HG03135 (cell line): ENCODE results near the gene KHNYN.
"Not testable (repeated sequence)": the region's sequence is repeated elsewhere in the genome, so short reads cannot be mapped to it uniquely, and the experiment has no call there.

Source experiments
- ATAC-seq: cut with Tn5 transposase; IDR thresholded peaks from one replicate; pipeline ENCODE4 v1.9.1; 2021; ENCODE audit warnings: mild to moderate bottlenecking, moderate library complexity; ENCODE audit not compliant: unreplicated experiment

Gene KHNYN

DNA sequence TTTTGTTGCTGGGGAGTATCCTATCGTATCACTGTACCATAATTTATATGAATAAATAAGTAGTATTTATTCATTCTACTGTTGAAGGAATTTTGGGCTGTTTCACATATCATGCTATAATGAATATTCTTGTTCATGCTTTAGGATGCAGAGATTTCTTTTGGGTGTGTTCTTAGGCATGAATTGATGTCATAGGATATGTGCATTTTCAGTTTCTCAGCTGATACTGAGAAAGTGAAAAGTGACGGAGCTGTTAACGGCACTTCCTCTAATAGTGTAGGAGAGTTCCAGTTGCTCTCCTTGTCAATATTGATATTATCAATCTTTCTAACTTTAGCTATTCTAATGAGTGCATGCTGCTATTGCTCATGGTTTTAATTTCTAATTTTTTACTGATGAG lies 36.1 kb downstream of the KHNYN start:
- no peak for ATAC-seq

DNA sequence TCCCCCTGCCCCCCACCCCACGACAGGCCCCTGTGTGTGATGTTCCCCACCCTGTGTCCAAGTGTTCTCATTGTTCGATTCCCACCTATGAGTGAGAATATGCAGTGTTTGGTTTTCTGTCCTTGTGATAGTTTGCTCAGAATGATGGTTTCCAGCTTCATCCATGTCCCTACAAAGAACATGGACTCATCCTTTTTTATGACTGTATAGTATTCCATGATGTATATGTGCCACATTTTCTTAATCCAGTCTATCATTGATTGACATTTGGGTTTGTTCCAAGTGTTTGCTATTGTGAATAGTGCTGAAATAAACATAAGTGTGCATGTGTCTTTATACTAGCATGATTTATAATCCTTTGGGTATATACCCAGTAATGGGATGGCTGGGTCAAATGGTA lies 40.7 kb downstream of the KHNYN start:
- ATAC-seq = not testable (repeated sequence)

DNA sequence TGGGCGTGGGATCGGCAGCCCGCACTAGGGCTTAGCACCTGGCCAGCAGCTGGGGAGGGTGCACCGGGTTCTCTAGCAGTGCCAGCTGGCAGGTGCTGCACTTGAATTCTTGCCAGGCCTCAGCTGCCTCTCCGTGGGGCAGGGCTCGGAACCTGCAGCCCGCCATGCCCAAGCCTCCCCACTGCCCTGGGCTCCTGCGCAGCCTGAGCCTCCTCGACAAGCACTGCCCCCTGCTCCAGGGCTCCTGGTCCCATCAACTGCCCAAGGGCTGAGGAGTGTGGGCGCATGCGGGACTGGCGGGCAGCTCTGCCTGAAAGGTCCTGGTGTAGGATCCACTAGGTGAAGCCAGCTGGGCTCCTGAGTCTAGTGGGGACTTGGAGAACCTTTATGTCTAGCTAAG lies 43.5 kb downstream of the KHNYN start:
- ATAC-seq = no peak

DNA sequence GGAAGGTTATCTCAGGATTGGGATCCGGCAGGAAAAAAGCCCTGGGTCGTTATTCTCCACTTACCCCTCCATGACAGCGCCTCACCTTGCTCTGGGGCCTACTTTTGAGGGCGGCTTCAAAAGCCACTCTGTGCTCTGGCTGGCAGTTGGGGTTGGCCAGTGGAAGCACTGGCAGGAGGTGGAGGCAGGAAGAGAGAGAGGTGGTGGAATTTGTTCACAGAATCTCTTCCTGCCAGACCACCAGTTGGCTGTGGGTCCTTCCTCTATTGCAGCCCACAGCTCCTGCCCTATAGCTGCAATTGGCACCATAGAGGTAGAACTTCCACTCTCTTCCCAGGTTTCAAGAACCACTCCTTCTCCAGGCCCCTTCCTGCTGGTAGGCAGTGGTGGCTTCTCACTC lies 45.5 kb downstream of the KHNYN start:
- ATAC-seq = no peak

DNA sequence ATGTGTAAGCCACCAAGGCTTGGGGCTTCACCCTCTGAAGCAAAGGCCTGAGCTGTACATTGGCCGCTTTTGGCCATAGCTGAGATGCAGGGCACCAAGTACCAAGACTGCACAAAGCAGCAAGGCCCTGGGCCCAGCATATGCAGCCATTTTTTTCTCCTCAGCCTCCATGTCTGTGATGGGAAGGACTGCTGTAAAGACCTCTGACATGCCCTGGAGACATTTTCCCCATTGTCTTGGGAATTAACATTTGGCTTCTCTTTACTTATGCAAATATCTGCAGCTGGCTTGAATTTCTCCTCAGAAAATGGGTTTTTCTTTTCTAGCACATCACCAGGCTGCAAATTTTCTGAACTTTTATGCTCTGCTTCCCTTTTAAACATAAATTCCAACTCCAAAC lies 50.2 kb downstream of the KHNYN start:
- ATAC-seq = not testable (repeated sequence)

DNA sequence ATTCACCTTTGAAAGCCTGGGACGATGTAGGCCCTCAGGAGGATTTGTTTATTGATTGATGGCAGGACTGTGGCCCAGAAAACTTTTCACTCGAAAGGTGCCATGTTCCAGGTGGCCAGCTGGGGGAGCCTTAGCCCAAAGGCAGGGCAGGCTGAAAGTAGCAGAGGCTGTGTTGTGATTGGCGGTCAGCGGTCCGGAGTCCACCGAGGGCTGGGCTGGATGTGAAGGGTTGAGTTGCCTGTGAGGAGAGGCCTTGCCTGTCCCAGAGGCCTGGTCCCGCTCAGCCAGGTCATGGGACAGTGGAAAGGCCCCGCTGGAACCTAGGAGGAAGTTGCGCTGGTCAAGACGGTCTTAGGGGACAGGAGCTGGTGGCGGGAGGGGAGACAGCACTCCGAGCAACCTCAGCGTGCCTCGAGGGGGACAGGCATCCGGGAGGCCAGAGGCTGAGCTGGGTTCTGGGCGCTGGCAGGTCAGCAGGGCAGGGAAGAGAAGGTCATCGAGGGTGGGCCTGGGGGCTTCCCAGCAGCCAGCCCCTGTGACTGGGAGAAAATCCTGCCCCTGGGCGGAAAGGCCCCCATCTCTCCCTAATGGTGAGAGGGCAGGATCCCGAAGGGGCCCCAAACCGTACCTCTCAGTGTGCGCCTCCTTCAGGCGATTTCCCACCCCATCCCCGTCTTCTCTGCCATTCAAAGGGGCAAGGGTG lies 52.0 kb downstream of the KHNYN start:
- peak; percentile 58 for ATAC-seq

DNA sequence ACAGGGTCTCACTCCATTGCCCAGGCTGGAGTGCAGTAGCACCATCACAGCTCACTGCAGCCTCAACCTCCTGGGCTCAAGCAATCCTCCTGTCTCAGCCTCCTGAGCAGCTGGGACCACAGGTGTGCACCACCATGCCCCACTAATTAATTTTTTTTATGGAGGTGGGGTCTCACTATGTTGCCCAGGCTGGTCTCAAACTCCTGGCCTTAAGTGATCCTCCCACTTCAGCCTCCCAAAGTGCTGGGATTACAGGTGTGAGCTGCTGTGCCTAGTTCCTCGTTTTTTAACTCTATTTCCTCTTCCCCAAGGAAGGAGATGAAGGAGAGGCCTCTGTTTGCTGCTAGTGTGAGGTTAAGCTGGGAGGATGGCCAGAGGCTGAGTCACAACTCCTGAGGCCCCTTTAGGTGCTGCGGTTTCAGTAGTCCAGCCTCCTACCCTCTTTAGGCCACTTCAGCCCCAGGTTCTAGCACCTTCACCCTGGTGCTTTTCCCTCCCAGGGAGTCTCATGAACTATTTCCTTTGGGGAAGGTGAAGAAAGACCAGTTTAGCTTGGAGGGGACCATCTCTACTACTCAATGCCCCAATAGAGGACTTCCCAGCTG lies 53.0 kb downstream of the KHNYN start:
- ATAC-seq = not testable (repeated sequence)

DNA sequence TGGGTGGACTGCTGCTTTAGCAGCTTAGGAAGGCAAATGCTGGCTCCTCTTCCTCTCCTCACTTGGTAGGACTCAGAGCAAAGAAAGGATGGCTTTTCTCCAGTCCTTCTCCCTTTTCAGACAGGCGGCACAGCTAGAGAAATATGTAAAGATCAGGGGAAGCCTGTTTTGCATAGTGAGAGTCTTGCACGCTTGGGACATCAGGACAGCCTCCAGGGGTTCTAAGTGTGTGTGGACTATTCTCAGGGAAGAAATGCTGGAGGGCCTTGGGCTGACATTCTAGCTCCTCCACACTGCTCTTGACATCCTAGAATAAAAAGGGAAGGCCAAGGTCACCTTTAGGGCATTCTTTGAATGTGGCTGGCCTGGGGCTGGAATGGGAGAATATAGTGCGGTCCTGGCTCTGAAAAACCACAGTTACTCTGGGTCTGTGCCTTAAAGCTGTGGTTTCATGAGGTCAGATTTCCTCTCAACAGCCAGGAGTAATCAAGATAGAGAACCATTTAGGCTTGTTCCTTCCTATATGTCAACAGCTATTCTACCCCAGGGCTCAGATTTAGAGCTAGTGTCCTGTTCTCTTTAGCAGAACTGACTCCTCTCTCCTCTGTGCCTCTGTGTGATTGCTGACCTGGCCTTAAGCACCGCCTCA lies 54.0 kb downstream of the KHNYN start:
- no peak for ATAC-seq
